Caco-2 (cell line): ENCODE data around the gene KLHL29. TPM values are rescaled to one million over a fixed set of nuclear protein-coding genes. Genes with fewer than 3 reads are reported as not detected.

Experiments used
- BruUV-seq: library from RNA; stranded (reverse); fragments of 400-500 nt; replicated peaks from 2 replicates; lab custom pipeline; 2021; lab: Mats Ljungman, UMichigan
- CTCF ChIA-PET: fragments of 300-600 bp; sonication (Branson Sonifier 250); formaldehyde crosslinking; loops from one replicate; lab custom pipeline; 2022; ENCODE audit warnings: antibody characterized with exemption; lab: Charles Lee
- POLR2A ChIA-PET: fragments of 300-600 bp; sonication (Branson Sonifier 250); formaldehyde crosslinking; loops from one replicate; lab custom pipeline; 2022; ENCODE audit warnings: antibody characterized with exemption; lab: Charles Lee
- DNase-seq, 2 experiments: peaks; one replicate each; pipeline versions ENCODE4 v3.0.0 to v3.0.0-alpha.2; 2020 to 2022
- H3K27me3 ChIP-seq: replicated peaks from 2 replicates; pipeline ENCODE4 v1.6.0; 2011; ENCODE audit warnings: low read length; ENCODE audit not compliant: control insufficient read depth, insufficient read depth
- H3K36me3 ChIP-seq: 2 replicates; pipeline ENCODE4 v1.5.1; 2011; ENCODE audit warnings: low read length; ENCODE audit not compliant: control insufficient read depth, insufficient read depth
- H3K4me1 ChIP-seq: fragments of 250-450 bp; sonication (Bioruptor Pico); 2 replicates; pipeline ENCODE4 v1.5.1; 2020; ENCODE audit warnings: mild to moderate bottlenecking
- H3K4me3 ChIP-seq: 2 replicates; pipeline ENCODE4 v1.5.1; 2011; ENCODE audit warnings: low read depth, mild to moderate bottlenecking, control low read depth, low read length
- H3K9me3 ChIP-seq: fragments of 250-450 bp; sonication (Bioruptor Pico); 2 replicates; pipeline ENCODE4 v1.5.1; 2020; ENCODE audit warnings: mild to moderate bottlenecking, moderate library complexity
- H3K27ac Mint-ChIP-seq: one replicate; pipeline ENCODE4 v1.8.0; 2022; ENCODE audit warnings: mixed read lengths; ENCODE audit not compliant: unreplicated experiment
- H3K27me3 Mint-ChIP-seq: one replicate; pipeline ENCODE4 v1.8.0; 2022; ENCODE audit warnings: mixed read lengths; ENCODE audit not compliant: insufficient read depth, unreplicated experiment
- H3K36me3 Mint-ChIP-seq: one replicate; pipeline ENCODE4 v1.8.0; 2022; ENCODE audit warnings: mild to moderate bottlenecking, mixed read lengths; ENCODE audit not compliant: insufficient read depth, unreplicated experiment
- H3K4me1 Mint-ChIP-seq: one replicate; pipeline ENCODE4 v1.8.0; 2022; ENCODE audit warnings: low read depth, mixed read lengths; ENCODE audit not compliant: unreplicated experiment
- H3K4me3 Mint-ChIP-seq: one replicate; pipeline ENCODE4 v1.8.0; 2022; ENCODE audit warnings: mild to moderate bottlenecking, moderate library complexity, mixed read lengths; ENCODE audit not compliant: unreplicated experiment
- H3K9me3 Mint-ChIP-seq: one replicate; pipeline ENCODE4 v1.8.0; 2022; ENCODE audit warnings: mixed read lengths; ENCODE audit not compliant: unreplicated experiment
- CTCF ChIP-seq, 2 experiments: fragments of 200-600 bp in 1 of 2; IDR thresholded peaks; 1 replicate in 1 of 2; 2 replicates in 1 of 2; pipeline versions ENCODE4 v1.5.1 to v1.8.0; 2011 to 2022; ENCODE audit warnings: antibody characterized with exemption in 1 of 2, control low read depth in 1 of 2, inconsistent platforms in 1 of 2, low read depth in 1 of 2, low read length in 1 of 2, mild to moderate bottlenecking in 1 of 2, moderate library complexity in 1 of 2; ENCODE audit not compliant: insufficient read depth in 1 of 2, severe bottlenecking in 1 of 2, unreplicated experiment in 1 of 2
- intact Hi-C: fragments of 100-400 bp; cut with micrococcal nuclease; formaldehyde crosslinking; loops from one replicate; pipeline ENCODE4 v1.10.0; 2022; ENCODE audit not compliant: unreplicated experiment
- total RNA-seq: library from RNA; stranded (reverse); gene quantifications from 2 replicates; pipeline ENCODE4 v1.2.3, GENCODE V29; 2022

KLHL29 gene
- total RNA-seq, 1 experiment from 2014 or later, result 0.61 TPM

- ChIA-PET POLR2A (no interaction called here), CTCF (no interaction called here)
- Mint-ChIP-seq H3K36me3 (peaks cover 14% of the 10 kb centered on the region), H3K4me1 (no peaks in the 10 kb centered on the region), H3K9me3 (no peaks in the 10 kb centered on the region), H3K27me3 (no peaks in the 10 kb centered on the region), H3K4me3 (no peak overlapping the region), H3K27ac (no peak overlapping the region)
- no peak for TF ChIP-seq CTCF (IDR thresholded peaks at IDR 0.05; ENCODE audit: insufficient read depth in 1 of 2, low read depth in 1 of 2, low read length in 1 of 2, severe bottlenecking in 1 of 2, unreplicated experiment in 1 of 2)
- BruUV-seq, result no TSS peak
- intact Hi-C loops, result no loop called here
- no peak for DNase-seq
- H3K9me3 ChIP-seq, result no peaks in the 10 kb centered on the region; the same call in none of the 2 replicates
- H3K36me3 ChIP-seq, result no peaks in the 10 kb centered on the region
- H3K4me1 ChIP-seq, result no peaks in the 10 kb centered on the region
- no peak overlapping the region for H3K4me3 ChIP-seq
- H3K27me3 ChIP-seq, result no peaks in the 10 kb centered on the region
Observed at GRCh38 chr2:23681356-23682140, 296.6 kb downstream of the KLHL29 start.

- intact Hi-C loops, result no loop called here
- no peak overlapping the region for H3K27ac Mint-ChIP-seq
Observed at GRCh38 chr2:23682481-23682880, 297.5 kb downstream of the KLHL29 start.

GRCh38 chr2:23683001-23683400, 298.0 kb downstream of the KLHL29 start:
- intact Hi-C loops, result no loop called here
- BruUV-seq, result no TSS peak

More at GRCh38 chr2:23682481-23682880, 297.5 kb downstream of the KLHL29 start:
- no peak for DNase-seq
- Histone ChIP-seq H3K4me3 (no peak overlapping the region), H3K9me3 (no peaks in the 10 kb centered on the region; the same call in none of the 2 replicates), H3K4me1 (no peaks in the 10 kb centered on the region), H3K27me3 (no peaks in the 10 kb centered on the region), H3K36me3 (no peaks in the 10 kb centered on the region)
- Mint-ChIP-seq H3K4me3 (no peak overlapping the region), H3K4me1 (no peaks in the 10 kb centered on the region), H3K36me3 (peaks cover 14% of the 10 kb centered on the region), H3K27me3 (no peaks in the 10 kb centered on the region), H3K9me3 (no peaks in the 10 kb centered on the region)
- TF ChIP-seq CTCF (IDR thresholded peaks at IDR 0.05; ENCODE audit: insufficient read depth in 1 of 2, low read depth in 1 of 2, low read length in 1 of 2, severe bottlenecking in 1 of 2, unreplicated experiment in 1 of 2), result no peak
- no TSS peak for BruUV-seq
- POLR2A ChIA-PET, result no interaction called here
- CTCF ChIA-PET, result no interaction called here

More at GRCh38 chr2:23683001-23683400, 298.0 kb downstream of the KLHL29 start:
- CTCF ChIA-PET, result no interaction called here
- Mint-ChIP-seq H3K9me3 (no peaks in the 10 kb centered on the region), H3K4me1 (no peaks in the 10 kb centered on the region), H3K27ac (no peak overlapping the region), H3K36me3 (peaks cover 14% of the 10 kb centered on the region), H3K4me3 (no peak overlapping the region), H3K27me3 (no peaks in the 10 kb centered on the region)
- POLR2A ChIA-PET, result no interaction called here
- DNase-seq, result no peak
- H3K4me1 ChIP-seq, result no peaks in the 10 kb centered on the region
- H3K27me3 ChIP-seq, result no peaks in the 10 kb centered on the region
- no peak for TF ChIP-seq CTCF (IDR thresholded peaks at IDR 0.05; ENCODE audit: insufficient read depth in 1 of 2, low read depth in 1 of 2, low read length in 1 of 2, severe bottlenecking in 1 of 2, unreplicated experiment in 1 of 2)
- H3K9me3 ChIP-seq, result no peaks in the 10 kb centered on the region; the same call in none of the 2 replicates
- no peak overlapping the region for H3K4me3 ChIP-seq
- no peaks in the 10 kb centered on the region for H3K36me3 ChIP-seq
